GM19397 (cell line): ENCODE results near the gene ZNF584.

ENCODE experiments used
- ATAC-seq: cut with Tn5 transposase; IDR thresholded peaks from one replicate; pipeline ENCODE4 v1.9.1; 2021; ENCODE audit warnings: mild to moderate bottlenecking, moderate library complexity; ENCODE audit not compliant: unreplicated experiment

Gene ZNF584

GRCh38 chr19:58385891-58386575 is 22.4 kb upstream of the ZNF584 start:
- ATAC-seq = peak; percentile 1

DNA sequence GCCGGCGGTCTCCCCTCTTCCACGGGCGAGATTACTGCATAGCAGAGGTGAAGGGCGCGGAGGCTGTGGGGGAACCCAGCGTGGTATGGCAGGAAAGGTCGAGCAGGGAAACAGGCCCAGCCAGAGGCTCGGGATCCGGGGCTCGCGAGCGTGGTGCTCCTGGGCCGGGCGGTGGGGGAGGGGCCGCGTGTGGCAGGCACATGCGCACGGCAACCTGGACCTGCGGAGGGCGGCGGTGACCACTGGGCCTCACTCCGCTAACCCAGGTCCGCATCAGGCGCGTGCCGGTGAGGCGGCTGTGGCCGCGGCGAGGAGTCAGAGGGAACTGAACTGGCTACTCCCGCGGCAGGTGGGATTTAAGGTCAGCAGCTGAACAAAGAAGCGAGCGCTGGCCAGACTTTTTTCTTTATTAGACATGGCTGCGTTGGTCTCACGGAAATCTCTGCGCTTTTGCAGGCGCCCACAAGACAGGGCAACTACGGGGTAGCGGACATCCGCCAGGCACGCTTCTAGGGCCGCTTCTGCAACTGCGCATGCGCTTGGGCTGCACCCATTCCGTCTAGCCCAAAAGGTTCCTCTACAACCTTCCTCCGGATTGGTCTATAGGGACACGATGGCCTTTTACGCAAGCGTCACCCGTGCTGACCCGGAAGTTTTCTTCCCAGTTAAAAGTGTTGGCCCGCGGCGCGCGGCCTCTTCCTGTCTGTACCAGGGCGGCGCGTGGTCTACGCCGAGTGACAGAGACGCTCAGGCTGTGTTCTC is 21.7 kb upstream of the ZNF584 start, which contains the start of gene RPS5:
Gene RPS5 (plus strand): TSS at position 694 of the 762 bp plus-strand sequence. CDS start 869 bp downstream, outside the sequence.
- peak; percentile 85 for ATAC-seq

DNA sequence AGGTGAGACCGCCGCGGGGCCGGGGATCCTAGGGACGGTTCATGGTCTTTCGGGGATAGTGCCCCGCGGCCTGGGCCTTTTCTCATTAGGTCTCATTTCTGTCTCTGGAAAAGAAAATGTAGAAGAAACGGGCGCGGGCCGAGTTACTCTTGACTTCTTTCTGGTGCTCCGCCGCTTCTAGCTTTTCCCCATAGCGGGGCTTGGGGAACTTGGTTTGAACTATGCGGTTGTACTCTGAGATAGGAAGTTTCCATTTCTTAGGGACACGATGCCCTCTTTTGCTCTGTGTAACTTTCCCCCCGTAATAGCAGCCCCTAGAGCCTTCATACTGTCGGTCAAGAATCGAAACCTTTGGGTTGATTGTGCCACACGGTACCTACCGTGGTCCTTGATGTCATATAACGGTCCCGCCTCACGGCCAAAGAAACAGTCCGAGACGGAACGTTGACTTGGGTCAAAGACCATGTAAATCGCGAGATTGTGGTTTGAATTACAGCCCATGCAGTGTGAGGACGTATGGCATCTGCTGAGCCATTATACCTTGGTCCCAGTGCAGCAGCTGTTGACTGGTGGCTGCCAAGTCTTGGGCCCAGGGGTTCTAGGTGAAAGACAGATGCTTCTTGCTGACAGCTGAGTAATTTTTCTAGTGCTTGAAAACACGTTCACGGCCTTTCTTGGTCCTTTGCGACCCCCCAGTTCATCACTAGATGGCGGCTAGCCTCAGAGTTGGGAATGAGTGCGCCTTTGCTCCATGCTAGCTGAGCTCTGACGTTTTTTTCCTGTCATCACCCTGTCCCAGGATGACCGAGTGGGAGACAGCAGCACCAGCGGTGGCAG is 20.9 kb upstream of the ZNF584 start:
- ATAC-seq = no peak

GRCh38 chr19:58388175-58388526 is 20.3 kb upstream of the ZNF584 start:
- ATAC-seq = no peak

DNA sequence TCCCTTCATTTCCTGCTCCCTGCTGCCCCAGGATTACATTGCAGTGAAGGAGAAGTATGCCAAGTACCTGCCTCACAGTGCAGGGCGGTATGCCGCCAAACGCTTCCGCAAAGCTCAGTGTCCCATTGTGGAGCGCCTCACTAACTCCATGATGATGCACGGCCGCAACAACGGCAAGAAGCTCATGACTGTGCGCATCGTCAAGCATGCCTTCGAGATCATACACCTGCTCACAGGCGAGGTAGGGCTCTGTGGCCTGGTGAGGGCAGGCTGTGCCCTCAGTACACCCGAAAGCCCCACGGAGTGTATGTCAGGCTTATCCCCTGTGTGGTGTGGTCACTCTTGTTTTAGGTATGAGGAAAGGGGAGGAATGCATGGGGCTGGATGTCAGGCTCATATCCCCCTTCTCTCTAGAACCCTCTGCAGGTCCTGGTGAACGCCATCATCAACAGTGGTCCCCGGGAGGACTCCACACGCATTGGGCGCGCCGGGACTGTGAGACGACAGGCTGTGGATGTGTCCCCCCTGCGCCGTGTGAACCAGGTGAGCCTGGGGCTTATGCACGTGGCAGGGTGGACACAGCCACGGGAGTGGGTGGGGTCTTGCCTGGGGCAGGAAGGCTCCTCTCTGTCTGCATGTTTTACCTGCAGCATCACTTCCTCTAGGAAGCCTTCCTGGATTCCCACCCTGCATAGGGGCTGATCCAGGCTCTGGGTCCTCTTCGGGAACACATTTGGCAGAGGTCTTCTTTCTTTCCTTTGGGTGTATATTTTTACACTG is 15.3 kb upstream of the ZNF584 start:
- ATAC-seq = no peak

DNA sequence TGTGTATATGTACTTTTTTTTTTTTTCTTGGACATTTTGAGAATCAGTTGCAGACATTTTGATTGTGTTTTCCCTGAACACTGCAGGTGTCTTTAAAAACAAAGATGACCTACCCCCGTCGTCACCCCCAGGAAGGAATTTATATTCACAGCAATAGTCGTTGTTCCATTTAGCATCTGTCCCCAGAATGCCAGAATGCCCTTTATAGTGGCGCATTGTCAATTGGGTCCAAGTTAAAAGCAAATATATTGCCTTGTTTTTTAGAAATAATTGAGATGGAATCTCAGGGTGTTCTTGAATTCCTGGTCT is 14.8 kb upstream of the ZNF584 start:
- ATAC-seq = no peak

- no peak for ATAC-seq
These were observed 13.6 kb upstream of the ZNF584 start for GRCh38 chr19:58394821-58395219.

DNA sequence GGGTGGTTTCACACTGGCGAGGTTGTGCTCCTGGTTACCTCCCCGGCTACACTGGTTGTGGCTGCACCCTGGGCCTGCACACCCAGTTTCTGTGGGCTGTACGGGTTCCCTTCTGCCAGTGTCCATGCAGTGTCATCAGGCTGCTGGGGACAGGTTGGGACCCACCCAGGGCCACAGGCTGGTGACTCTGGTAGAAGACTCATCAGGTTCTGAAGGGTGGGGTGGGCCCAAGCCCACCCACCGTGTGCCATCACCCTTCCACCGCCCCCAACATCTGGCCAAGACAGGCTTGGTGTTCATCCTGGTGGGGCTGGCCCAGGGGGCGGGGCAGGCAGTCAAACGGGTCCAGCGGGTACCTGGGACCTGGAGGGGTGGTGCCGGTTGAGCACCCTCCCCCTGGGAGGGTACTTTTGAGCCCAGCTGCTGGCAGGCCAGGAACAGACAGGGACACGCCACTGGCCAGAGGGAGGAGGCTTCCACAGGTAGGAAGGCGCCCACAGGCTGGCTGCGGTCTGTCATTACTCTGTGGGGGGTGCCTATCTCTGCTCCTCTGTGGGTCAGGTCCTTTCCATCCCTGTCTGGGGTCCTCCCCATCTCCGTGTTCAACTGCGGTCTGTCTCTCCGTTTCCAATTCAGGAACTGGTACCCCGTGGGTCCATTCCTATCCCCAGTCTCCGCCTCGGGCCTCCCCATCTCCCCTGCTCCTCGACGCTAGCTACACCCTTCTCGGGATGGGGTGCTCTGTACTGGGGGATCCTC is 13.1 kb upstream of the ZNF584 start, which contains the start of gene RNF225:
Gene RNF225 (plus strand): TSS at position 437 of the 759 bp plus-strand sequence. CDS start 434 bp downstream, outside the sequence.
- ATAC-seq = no peak

- ATAC-seq = no peak
These were observed 12.3 kb upstream of the ZNF584 start for GRCh38 chr19:58395979-58396627.

- no peak for ATAC-seq
These were observed 11.5 kb upstream of the ZNF584 start for GRCh38 chr19:58396691-58397532.

GRCh38 chr19:58397533-58398037 is 10.9 kb upstream of the ZNF584 start:
- ATAC-seq = no peak

- ATAC-seq = no peak
These were observed 10.4 kb upstream of the ZNF584 start for GRCh38 chr19:58398087-58398486.

DNA sequence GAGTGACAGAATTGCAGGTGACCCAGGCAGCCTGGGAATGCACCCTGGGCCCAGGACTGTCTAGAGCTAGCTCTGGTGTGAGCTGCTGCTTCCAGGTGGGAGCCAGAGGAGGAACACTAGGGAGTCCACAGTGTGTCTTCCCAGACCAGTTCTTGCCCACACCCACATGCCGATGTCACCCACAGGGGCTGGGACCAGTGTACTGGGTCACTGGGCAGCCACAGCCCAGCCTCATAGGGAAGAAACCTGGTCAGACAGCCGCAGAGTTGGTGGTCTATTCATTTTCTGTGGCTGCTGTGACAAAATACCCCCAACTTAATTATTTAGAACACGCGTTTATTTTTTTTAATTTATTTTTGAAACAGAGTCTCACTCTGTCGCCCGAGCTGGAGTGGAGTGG is 9.9 kb upstream of the ZNF584 start:
- ATAC-seq = no peak

GRCh38 chr19:58399903-58400302 is 8.5 kb upstream of the ZNF584 start:
- ATAC-seq = no peak

- no peak for ATAC-seq
These were observed 8.0 kb upstream of the ZNF584 start for GRCh38 chr19:58400316-58400915.

GRCh38 chr19:58400916-58401839 is 7.3 kb upstream of the ZNF584 start:
- peak; percentile 98 for ATAC-seq

DNA sequence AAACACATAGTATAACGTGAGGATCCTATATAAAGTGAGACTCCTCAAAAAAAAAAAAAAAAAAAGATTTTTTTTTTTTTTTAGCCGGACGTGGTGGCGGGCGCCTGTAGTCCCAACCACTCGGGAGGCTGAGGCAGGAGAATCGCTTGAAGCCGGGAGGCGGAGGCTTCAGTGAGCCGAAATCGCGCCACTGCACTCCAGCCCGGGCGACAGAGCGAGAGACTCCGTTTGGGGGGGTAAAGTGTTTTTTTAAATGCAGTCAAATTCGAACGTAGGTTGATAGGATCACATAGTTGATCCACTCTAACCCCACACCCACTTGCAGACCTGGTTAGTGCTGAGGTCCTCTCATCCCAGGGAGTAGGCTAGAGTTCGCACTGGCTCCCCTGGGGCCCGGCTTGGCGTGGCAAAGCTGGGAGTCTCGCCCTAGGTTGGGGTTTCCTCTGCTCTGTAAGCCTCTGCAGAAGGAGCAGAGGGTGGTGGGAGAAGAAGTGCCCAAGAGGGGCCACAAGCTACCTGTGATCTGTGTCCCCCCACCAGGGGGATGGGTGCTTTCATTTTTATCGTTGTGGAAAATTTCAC is 6.5 kb upstream of the ZNF584 start:
- no peak for ATAC-seq
